Left lung (tissue), 10 donors: ENCODE measurements around the gene FAM229B. TPM values are rescaled to one million over a fixed set of nuclear protein-coding genes. Genes with fewer than 3 reads are reported as not detected.

Source experiments
- ATAC-seq: fragments of 200-7000 bp; cut with Tn5 transposase; one replicate; pipeline ENCODE4 v1.9.1; 2020; ENCODE audit warnings: moderate library complexity
- DNase-seq, 4 donors: peaks; one replicate each; pipeline ENCODE4 v3.0.0-alpha.2; 2013 to 2020
- H3K27ac ChIP-seq, 2 donors: fragments of 200-600 bp; sonication (generic) in 1 of 2; one replicate each; pipeline versions ENCODE4 v1.5.0 to v1.8.0; 2020 to 2021
- H3K27me3 ChIP-seq, 2 donors: fragments of 200-600 bp; sonication (generic) in 1 of 2; one replicate each; pipeline versions ENCODE4 v1.5.0 to v1.8.0; 2020 to 2021
- H3K36me3 ChIP-seq, 2 donors: fragments of 200-600 bp; sonication (generic) in 1 of 2; one replicate each; pipeline versions ENCODE4 v1.5.0 to v1.8.0; 2020 to 2021
- H3K4me1 ChIP-seq, 2 donors: fragments of 200-600 bp; one replicate each; pipeline ENCODE4 v1.8.0; 2021
- H3K4me3 ChIP-seq, 2 donors: fragments of 200-600 bp; sonication (generic) in 1 of 2; one replicate each; pipeline versions ENCODE4 v1.5.0 to v1.8.0; 2020 to 2021; ENCODE audit warnings: mild to moderate bottlenecking in 1 of 2
- H3K9me3 ChIP-seq, 2 donors: fragments of 200-600 bp; sonication (generic) in 1 of 2; one replicate each; pipeline versions ENCODE4 v1.5.0 to v1.8.0; 2020 to 2021
- CTCF ChIP-seq, 2 donors: fragments of 200-600 bp; sonication (generic) in 1 of 2; IDR thresholded peaks; one replicate each; pipeline versions ENCODE4 v1.5.0 to v1.8.0; 2021; ENCODE audit warnings: antibody characterized with exemption in 2 of 2
- intact Hi-C, 2 donors: fragments of 100-400 bp; cut with DNase I; formaldehyde crosslinking; loops; one replicate each; pipeline versions ENCODE4 v1.11.2 to v1.14.2; 2022
- polyA plus RNA-seq, 6 donors: library from polyadenylated mRNA; unstranded; fragments of 120-200 nt; gene quantifications; one replicate each; pipeline ENCODE4 v1.2.1, GENCODE V29; 2013; ENCODE audit not compliant: insufficient read length in 6 of 6
- total RNA-seq, 2 donors: library from RNA; stranded (reverse); fragmentation: NEBNext Ultra II Directional; extraction: Animal tissue kit (Norgen Biotek cat#: 25700); gene quantifications; one replicate each; pipeline ENCODE4 v1.2.1, GENCODE V29; 2021
- donor health status: DM: no; HTN: yes; CAD: no.
- donor health status: DM: no; HTN: no; CAD: no.

FAM229B gene
- total and polyA plus RNA-seq, 8 donors: 15.3 to 36.5 (median 33.8) TPM

GRCh38 chr6:112118034-112118433, 30.6 kb downstream of the FAM229B start:
- Histone ChIP-seq H3K4me3 (no peak overlapping the region), H3K36me3 (peaks cover 0 to 15% of the 10 kb centered on the region in 2 donors), H3K27ac (no peak overlapping the region), H3K4me1 (peaks cover 0 to 2% of the 10 kb centered on the region in 2 donors), H3K9me3 (no peaks in the 10 kb centered on the region), H3K27me3 (no peaks in the 10 kb centered on the region)
- ATAC-seq (no peak), DNase-seq (no peak)
- intact Hi-C loops: no loop called here
- no peak for TF ChIP-seq CTCF (IDR thresholded peaks at IDR 0.05)

- DNase-seq: no peak
- intact Hi-C loops: no loop called here
- no peak for TF ChIP-seq CTCF (IDR thresholded peaks at IDR 0.05)
- no peaks in the 10 kb centered on the region for H3K9me3 ChIP-seq
- H3K4me3 ChIP-seq: no peak overlapping the region
- no peaks in the 10 kb centered on the region for H3K27me3 ChIP-seq
- H3K4me1 ChIP-seq: peaks cover 0 to 5% of the 10 kb centered on the region in 2 donors
- H3K27ac ChIP-seq: no peak overlapping the region
- H3K36me3 ChIP-seq: peaks cover 0 to 15% of the 10 kb centered on the region in 2 donors
- ATAC-seq: no peak
Measured at GRCh38 chr6:112122756-112123155, 35.4 kb downstream of the FAM229B start.

- DNase-seq (no peak), ATAC-seq (no peak)
- intact Hi-C loops: no loop called here
- Histone ChIP-seq H3K4me1 (peaks cover 0 to 5% of the 10 kb centered on the region in 2 donors), H3K9me3 (no peaks in the 10 kb centered on the region), H3K27me3 (no peaks in the 10 kb centered on the region), H3K36me3 (peaks cover 0 to 14% of the 10 kb centered on the region in 2 donors), H3K4me3 (no peak overlapping the region), H3K27ac (no peak overlapping the region)
- no peak for TF ChIP-seq CTCF (IDR thresholded peaks at IDR 0.05)
Measured at GRCh38 chr6:112123982-112124381, 36.6 kb downstream of the FAM229B start.

- H3K27me3 ChIP-seq: no peaks in the 10 kb centered on the region
- intact Hi-C loops: no loop called here
Measured at GRCh38 chr6:112128208-112128607, 40.8 kb downstream of the FAM229B start.

GRCh38 chr6:112130878-112131277, 43.5 kb downstream of the FAM229B start:
- H3K27me3 ChIP-seq: no peaks in the 10 kb centered on the region
- peaks cover 0 to 4% of the 10 kb centered on the region in 2 donors for H3K36me3 ChIP-seq
- no peaks in the 10 kb centered on the region for H3K9me3 ChIP-seq
- no peak overlapping the region for H3K4me3 ChIP-seq
- ATAC-seq (no peak), DNase-seq (no peak)
- no peaks in the 10 kb centered on the region for H3K4me1 ChIP-seq
- H3K27ac ChIP-seq: no peak overlapping the region
- TF ChIP-seq CTCF (IDR thresholded peaks at IDR 0.05): no peak
- intact Hi-C loops: no loop called here

More at GRCh38 chr6:112128208-112128607, 40.8 kb downstream of the FAM229B start:
- Histone ChIP-seq H3K27ac (no peak overlapping the region), H3K4me1 (peaks cover 0 to 1% of the 10 kb centered on the region in 2 donors), H3K36me3 (peaks cover 0 to 8% of the 10 kb centered on the region in 2 donors), H3K9me3 (no peaks in the 10 kb centered on the region), H3K4me3 (no peak overlapping the region)
- no peak for TF ChIP-seq CTCF (IDR thresholded peaks at IDR 0.05)
- ATAC-seq (no peak), DNase-seq (no peak)
